HL-60 (cell line): ENCODE data around the gene DAAM2.

Source experiments
- DNase-seq, 2 experiments: peaks; one replicate each; pipeline ENCODE4 v3.0.0-alpha.2; 2010 to 2020; ENCODE audit warnings: low read depth in 1 of 2, low spot score in 1 of 2
- H3K27ac ChIP-seq: fragments of 250-450 bp; sonication (Bioruptor Pico); replicated peaks from 2 replicates; pipeline ENCODE4 v1.5.1; 2020; ENCODE audit warnings: mild to moderate bottlenecking, moderate library complexity
- H3K27me3 ChIP-seq: fragments of 250-450 bp; sonication (Bioruptor Pico); 2 replicates; pipeline ENCODE4 v1.5.1; 2021; ENCODE audit warnings: mild to moderate bottlenecking, moderate library complexity; ENCODE audit not compliant: insufficient read depth, poor library complexity, severe bottlenecking
- H3K4me3 ChIP-seq: replicated peaks from 2 replicates; pipeline ENCODE4 v1.5.1; 2011; ENCODE audit warnings: mild to moderate bottlenecking, control low read depth, low read length; ENCODE audit not compliant: insufficient read depth
- GABPA ChIP-seq: IDR thresholded peaks from 2 replicates; pipeline ENCODE4 v1.6.1; 2012; ENCODE audit warnings: low read depth
- POLR2AphosphoS5 ChIP-seq: IDR thresholded peaks from 2 replicates; pipeline ENCODE4 v1.6.1; 2012; ENCODE audit warnings: low read depth
- SPI1 ChIP-seq: IDR thresholded peaks from 2 replicates; pipeline ENCODE4 v1.6.1; 2012; ENCODE audit warnings: low read depth, mild to moderate bottlenecking, borderline replicate concordance
- long read RNA-seq: library from polyadenylated mRNA; unstranded; transcript quantifications from one replicate; pipeline ENCODE4 v2.0.0, GENCODE V29; 2020
- TF ChIP-seq, protein P1 (sequence below): IDR thresholded peaks from 2 replicates; pipeline ENCODE4 v1.6.1; 2012; ENCODE audit warnings: low read depth; ENCODE audit not compliant: insufficient replicate concordance
- TF ChIP-seq, protein P2 (sequence below): IDR thresholded peaks from one replicate; pipeline ENCODE4 v1.5.1; 2011; ENCODE audit warnings: low read length, control low read depth, inconsistent platforms; ENCODE audit not compliant: insufficient read depth

DAAM2 gene
- long read RNA-seq, result 0 reads

DNA sequence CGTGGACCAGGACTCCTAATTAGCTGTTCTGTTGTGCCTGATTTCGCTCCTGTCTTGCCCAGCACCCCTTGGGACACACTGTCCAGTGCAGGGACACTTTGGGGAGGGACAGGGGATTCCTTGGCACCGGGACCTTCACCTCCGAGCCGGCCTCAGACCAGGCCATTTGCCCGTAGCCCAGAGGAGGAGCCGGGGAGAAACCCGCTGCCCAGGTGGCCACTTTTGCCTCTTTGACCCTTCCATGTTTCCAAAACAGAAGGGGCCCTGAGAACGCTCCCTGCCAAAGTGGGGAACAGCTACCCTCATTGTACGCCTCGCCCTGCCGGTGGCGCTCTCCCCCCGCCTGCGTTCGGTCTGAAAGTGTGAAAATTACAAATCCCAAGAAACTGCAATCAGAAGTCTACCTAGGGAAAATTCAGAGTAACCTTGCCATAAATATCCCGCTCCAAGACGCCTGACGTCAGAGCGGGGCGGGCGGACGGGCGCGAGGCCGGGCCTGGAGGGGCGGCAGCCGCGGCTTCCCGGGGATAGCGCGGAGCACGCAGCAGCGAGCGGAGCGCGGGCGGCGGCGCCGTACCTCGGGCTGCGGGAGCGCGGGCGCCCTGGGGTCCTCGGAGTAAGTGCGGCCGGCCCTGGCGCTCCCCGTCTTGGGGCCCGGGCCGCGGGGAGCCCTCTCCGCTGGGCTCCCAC lies at the start of gene DAAM2:
TSS of gene DAAM2 (plus strand) at position 527 of the 690 bp plus-strand sequence. CDS start 63,927 bp downstream, outside the sequence.
- Histone ChIP-seq H3K27ac (no peak within 1 kb of the TSS), H3K4me3 (no peak within 1 kb of the TSS), H3K27me3 (peaks cover 19% of the 10 kb centered on the region)
- DNase-seq, result no peak
- TF ChIP-seq, protein P1, sequence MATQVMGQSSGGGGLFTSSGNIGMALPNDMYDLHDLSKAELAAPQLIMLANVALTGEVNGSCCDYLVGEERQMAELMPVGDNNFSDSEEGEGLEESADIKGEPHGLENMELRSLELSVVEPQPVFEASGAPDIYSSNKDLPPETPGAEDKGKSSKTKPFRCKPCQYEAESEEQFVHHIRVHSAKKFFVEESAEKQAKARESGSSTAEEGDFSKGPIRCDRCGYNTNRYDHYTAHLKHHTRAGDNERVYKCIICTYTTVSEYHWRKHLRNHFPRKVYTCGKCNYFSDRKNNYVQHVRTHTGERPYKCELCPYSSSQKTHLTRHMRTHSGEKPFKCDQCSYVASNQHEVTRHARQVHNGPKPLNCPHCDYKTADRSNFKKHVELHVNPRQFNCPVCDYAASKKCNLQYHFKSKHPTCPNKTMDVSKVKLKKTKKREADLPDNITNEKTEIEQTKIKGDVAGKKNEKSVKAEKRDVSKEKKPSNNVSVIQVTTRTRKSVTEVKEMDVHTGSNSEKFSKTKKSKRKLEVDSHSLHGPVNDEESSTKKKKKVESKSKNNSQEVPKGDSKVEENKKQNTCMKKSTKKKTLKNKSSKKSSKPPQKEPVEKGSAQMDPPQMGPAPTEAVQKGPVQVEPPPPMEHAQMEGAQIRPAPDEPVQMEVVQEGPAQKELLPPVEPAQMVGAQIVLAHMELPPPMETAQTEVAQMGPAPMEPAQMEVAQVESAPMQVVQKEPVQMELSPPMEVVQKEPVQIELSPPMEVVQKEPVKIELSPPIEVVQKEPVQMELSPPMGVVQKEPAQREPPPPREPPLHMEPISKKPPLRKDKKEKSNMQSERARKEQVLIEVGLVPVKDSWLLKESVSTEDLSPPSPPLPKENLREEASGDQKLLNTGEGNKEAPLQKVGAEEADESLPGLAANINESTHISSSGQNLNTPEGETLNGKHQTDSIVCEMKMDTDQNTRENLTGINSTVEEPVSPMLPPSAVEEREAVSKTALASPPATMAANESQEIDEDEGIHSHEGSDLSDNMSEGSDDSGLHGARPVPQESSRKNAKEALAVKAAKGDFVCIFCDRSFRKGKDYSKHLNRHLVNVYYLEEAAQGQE, result no peak
- TF ChIP-seq SPI1 (no peak), POLR2AphosphoS5 (no peak), GABPA (no peak)
- TF ChIP-seq, protein P2, sequence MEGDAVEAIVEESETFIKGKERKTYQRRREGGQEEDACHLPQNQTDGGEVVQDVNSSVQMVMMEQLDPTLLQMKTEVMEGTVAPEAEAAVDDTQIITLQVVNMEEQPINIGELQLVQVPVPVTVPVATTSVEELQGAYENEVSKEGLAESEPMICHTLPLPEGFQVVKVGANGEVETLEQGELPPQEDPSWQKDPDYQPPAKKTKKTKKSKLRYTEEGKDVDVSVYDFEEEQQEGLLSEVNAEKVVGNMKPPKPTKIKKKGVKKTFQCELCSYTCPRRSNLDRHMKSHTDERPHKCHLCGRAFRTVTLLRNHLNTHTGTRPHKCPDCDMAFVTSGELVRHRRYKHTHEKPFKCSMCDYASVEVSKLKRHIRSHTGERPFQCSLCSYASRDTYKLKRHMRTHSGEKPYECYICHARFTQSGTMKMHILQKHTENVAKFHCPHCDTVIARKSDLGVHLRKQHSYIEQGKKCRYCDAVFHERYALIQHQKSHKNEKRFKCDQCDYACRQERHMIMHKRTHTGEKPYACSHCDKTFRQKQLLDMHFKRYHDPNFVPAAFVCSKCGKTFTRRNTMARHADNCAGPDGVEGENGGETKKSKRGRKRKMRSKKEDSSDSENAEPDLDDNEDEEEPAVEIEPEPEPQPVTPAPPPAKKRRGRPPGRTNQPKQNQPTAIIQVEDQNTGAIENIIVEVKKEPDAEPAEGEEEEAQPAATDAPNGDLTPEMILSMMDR, result no peak

DNA sequence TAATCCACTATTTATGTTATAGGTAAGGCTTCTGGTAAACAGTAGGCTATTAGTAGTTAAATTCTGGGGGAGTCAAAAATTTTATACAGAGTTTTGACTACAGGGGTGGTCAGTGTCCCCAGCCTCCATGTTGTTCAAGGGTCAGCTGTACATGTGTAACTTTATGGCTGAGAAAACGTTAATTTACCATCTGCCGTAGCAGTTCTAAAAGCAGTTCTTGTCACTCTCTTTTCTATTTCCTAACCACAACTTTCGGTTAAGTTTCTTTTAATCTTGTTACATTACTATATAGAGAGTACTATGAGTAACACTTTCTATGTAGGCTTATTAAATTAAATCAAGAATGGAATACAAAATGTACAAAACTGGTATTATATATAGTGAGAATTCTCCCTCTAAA lies 45.4 kb upstream of the DAAM2 start:
- Histone ChIP-seq H3K27ac (no peak overlapping the region), H3K27me3 (no peaks in the 10 kb centered on the region), H3K4me3 (no peak overlapping the region)
- TF ChIP-seq, protein P2, result no peak
- TF ChIP-seq GABPA (no peak), POLR2AphosphoS5 (no peak), SPI1 (no peak)
- TF ChIP-seq, protein P1, result no peak
- DNase-seq, result no peak

DNA sequence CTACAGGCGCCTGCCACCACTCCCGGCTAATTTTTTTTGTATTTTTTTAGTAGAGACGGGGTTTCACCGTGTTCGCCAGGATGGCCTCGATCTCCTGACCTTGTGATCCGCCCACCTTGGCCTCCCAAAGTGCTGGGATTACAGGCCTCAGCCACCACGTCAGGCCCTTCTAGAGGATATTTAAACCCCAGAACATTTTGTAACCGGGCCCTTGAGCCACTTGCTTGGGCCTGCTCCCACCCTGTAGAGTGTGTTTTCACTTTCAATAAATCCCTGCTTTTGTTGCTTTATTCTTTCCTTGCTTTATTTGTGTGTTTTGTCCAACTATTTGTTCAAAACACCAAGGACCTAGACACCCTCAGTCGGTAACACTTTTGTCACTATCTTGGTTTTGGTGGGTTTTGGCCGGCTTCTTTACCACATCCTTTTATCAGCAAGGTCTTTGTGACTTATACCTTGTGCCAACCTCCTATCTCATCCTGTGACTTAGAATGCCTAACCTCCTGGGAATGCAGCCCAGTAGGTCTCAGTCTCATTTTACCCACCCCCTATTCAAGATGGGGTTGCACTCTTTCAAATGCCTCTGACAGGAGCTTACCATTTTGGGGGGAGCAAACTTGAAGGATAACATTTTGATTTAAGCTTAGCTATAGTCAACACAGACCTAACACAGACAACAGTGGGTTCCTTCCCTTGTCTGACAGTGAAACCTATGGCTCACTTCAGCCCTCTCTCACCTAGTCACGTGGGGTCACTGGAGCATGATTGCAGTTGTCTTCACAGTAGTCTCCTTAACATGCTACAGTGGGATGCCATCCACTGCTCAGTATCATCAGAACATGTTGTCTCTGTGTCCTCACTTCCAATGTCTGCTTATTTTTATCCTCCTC lies 39.1 kb upstream of the DAAM2 start:
- TF ChIP-seq, protein P1, result no peak
- TF ChIP-seq POLR2AphosphoS5 (no peak), GABPA (no peak), SPI1 (no peak)
- TF ChIP-seq, protein P2, result no peak
- no peak overlapping the region for H3K27ac ChIP-seq
- H3K4me3 ChIP-seq, result no peak overlapping the region
- no peaks in the 10 kb centered on the region for H3K27me3 ChIP-seq
- no peak for DNase-seq
